DND-41 (cell line): ENCODE measurements around the gene ZCCHC24.

Experiments used
- CTCF ChIP-seq: IDR thresholded peaks from 2 replicates; pipeline ENCODE4 v1.5.1; 2012; ENCODE audit warnings: borderline replicate concordance, low read length, moderate library complexity, mild to moderate bottlenecking; ENCODE audit not compliant: poor library complexity, severe bottlenecking; ENCODE audit errors: extremely low read depth
- EZH2 ChIP-seq: IDR thresholded peaks from 3 replicates; pipeline ENCODE4 v1.6.1; 2012; ENCODE audit warnings: borderline replicate concordance, low read depth, mild to moderate bottlenecking, moderate library complexity, low read length, inconsistent platforms; ENCODE audit not compliant: severe bottlenecking

DNA sequence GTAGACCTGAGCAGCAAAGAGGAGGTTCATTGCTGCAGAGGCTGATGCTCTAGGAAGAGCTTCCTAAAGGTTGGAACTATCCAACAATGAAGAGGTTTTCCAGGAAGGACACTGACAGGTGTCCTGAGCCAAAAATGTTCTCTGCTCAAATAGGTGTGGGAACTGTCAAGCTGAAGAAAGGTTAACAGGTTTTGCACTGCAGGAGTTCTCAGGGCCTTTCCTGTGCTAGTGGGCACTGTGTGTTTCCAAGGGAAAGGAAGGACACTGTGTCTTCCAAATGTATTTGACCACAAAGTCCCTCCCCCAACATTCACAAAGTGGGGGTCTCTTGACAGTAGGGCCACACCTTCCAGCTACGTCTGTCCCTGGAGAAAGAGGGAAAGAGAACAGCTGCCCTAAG lies 4.0 kb downstream of the ZCCHC24 start:
- TF ChIP-seq CTCF (no peak), EZH2 (no peak)
